GM21825 (cell line): ENCODE measurements around the gene SLC25A5.
"Not testable (repeated sequence)": the region's sequence is repeated elsewhere in the genome, so short reads cannot be mapped to it uniquely, and the experiment has no call there.

ENCODE experiments used
- ATAC-seq: cut with Tn5 transposase; IDR thresholded peaks from one replicate; pipeline ENCODE4 v1.9.1; 2021; ENCODE audit warnings: mild to moderate bottlenecking, moderate library complexity; ENCODE audit not compliant: unreplicated experiment

Gene SLC25A5

GRCh38 chrX:119475389-119476101 lies 7.3 kb downstream of the SLC25A5 start:
- no peak for ATAC-seq

GRCh38 chrX:119477812-119478232 lies 9.6 kb downstream of the SLC25A5 start:
- ATAC-seq = no peak

DNA sequence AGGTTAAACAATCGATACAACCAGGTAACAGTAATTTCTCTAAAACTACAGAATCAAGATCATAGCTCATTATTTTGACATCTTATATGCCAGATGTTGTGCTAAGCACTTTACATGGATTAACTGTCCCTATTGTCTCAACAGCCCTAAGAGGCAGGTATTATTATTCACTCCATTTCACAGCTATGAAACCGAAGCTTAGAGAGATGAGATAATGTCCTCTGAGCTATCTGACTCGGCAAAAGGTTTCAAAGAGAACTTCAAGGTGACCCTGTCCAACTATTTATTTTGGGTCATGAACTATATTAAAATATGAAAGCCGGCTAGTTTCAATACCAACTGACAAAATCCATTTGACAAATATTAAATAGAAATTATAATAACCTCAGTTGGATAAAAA lies 10.3 kb downstream of the SLC25A5 start:
- no peak for ATAC-seq

- no peak for ATAC-seq
Observed at GRCh38 chrX:119479845-119480244, 11.6 kb downstream of the SLC25A5 start.

- ATAC-seq = no peak
Observed at GRCh38 chrX:119481323-119481801, 13.1 kb downstream of the SLC25A5 start.

DNA sequence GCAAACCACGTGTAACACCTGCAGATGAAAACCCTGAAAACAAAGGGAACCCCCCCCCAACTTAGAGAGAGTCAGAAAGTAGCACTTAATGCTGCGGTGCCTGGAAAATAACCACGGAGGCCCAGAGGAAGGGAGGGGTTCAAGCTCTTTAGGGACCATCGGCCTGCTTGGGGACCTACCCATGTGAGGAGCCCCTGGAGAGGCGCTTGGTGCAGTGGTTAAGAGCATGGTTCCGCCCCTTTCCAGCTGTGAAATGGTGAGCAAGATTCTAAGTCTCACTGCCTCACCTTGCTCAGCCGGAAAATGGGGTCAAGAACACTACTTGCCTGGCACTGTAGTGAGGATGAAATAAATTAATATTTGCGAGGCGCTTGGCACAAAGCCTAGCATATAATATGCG lies 13.8 kb downstream of the SLC25A5 start:
- no peak for ATAC-seq

DNA sequence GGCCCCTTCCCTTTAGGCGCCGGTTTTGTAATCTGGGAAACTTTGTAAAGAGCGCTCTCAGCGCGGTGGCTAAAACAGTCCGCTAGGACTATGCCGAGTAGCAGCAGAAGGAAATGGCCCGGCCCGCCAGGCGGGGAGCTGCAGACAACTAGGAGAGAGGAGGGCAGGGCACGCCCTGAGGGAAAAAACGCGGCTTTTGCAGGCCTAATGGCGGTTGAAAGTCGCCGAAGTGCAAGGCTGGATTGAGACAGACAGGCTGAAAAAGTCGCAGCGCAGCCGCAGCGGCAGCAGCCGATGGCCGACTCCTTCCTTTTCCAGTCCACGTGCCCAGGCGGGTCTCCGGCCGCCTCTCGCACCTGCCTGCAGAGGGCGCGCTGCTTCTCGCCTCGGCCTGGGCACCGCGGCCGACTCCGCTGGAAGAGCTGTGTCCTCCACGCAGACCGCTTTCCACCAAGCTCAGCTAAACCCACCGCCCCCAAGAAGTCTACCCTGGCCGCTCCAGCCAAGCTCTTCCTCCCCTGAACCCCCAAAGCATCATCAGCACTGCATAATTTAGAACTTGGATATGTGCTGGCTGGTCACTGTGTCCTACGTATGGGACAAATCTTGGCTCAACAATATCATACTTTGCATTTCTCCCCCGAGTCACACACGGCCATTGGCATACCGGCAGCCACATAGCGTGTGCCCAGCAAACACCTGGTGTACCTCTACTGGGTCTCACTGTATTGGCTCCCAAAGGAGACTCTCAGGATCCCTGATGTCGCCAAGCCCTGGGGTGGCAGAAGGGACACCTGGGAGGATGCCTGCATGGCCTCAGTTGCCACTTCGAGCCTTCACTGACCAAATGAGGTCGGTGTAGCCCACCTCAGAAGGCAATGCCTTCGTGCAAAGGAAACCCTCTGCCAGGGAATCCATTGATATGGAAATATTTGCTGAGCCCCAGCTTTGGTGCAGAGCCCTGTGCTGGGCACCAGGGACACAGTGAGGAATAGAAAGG lies 14.5 kb downstream of the SLC25A5 start:
- ATAC-seq = peak; percentile 85

DNA sequence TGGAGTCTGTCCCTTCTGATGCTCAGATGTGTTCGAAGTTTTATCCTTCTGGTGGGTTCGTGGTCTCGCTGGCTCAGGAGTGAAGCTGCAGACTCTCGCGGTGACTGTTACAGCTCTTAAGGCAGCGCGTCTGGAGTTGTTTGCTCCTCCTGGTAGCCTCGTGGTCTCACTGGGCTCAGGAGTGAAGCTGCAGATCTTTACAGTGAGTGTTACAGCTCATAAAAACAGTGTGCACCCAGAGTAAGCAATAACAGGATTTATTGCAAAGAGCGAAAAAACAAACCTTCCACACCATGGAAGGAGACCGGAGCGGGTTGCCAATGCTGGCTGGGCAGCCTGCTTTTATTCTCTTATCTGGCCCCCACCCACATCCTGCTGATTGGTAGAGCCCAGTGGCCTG lies 18.5 kb downstream of the SLC25A5 start:
- ATAC-seq = no peak

- ATAC-seq = not testable (repeated sequence)
Observed at GRCh38 chrX:119487766-119488165, 19.5 kb downstream of the SLC25A5 start.

DNA sequence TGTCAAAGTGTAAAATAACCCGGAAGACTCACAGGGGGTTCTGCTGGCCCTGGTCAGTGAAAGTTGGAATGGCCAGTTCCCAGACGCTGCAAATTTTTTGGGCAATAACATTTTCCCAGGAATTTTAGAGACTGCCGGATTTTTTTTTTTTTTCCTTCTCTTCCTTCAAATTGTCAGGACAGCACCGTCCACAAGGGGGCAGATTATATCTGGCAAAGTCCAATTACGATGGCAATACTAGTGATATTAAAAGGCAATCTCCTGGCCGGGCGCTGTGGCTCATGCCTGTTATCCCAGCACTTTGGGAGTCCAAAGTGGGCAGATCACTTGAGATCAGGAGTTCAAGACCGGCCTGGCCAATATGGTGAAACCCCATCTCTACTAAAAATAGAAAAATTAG lies 20.5 kb downstream of the SLC25A5 start:
- ATAC-seq = no peak

- ATAC-seq = no peak
Observed at GRCh38 chrX:119489212-119490074, 21.2 kb downstream of the SLC25A5 start.

GRCh38 chrX:119492463-119492862 lies 24.2 kb downstream of the SLC25A5 start:
- ATAC-seq = no peak

- ATAC-seq = not testable (repeated sequence)
Observed at GRCh38 chrX:119493851-119494495, 25.7 kb downstream of the SLC25A5 start.

- no peak for ATAC-seq
Observed at GRCh38 chrX:119495734-119496726, 27.8 kb downstream of the SLC25A5 start.

DNA sequence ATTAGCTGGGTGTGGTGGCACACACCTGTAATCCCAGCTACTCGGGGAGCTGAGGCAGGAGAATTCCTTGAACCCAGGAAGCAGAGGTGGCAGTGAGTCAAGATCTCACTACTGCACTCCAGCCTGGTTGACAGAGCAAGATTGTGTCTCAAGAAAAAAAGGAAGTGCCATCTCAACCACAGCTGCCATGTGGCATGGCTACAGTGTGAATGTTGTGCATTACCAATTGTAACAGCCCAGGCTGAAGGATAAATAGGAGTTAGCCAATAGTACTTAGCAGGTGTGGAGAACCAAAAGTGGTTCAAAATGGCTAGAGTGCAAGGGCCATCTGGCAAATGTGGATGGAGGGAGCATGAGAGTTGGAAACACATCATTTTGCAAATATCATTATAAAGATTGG lies 28.9 kb downstream of the SLC25A5 start:
- ATAC-seq = no peak

DNA sequence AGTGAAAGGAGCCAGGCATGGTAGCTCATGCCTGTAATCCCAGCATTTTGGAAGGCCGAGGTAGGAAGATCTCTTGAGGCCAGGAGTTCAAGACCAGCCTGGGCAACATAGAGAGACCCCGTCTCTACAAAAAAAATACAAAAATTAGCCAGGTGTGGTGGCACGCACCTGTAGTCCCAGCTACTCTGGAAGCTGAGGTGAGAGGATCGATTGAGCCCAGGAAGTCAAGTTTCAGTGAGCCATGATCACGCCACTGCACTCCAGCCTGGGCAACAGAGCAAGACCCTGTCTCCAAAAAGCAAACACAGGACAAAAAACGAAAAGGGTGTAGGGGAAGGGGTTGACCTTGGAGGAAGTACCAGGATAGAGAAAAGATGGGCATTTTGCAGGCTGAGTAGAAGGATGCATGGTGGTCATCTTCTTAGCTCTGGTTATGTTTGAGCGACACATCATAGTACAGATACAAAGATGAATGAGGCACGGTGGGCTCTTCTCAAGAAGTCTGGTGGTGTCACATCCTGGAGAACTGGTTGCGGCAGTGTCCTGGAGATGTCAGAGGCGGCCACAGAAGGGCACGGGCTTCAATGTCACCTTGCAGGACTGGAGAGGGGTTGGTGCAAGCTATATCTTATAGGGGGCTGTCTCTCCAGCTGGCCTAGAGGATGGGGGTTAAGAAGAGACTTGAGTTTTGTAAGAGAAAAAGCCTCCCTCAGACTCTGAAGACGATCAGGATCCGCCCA lies 32.0 kb downstream of the SLC25A5 start:
- ATAC-seq = no peak

GRCh38 chrX:119501511-119502148 lies 33.4 kb downstream of the SLC25A5 start:
- no peak for ATAC-seq
